ENCODE data around the gene NLGN2.

DNA sequence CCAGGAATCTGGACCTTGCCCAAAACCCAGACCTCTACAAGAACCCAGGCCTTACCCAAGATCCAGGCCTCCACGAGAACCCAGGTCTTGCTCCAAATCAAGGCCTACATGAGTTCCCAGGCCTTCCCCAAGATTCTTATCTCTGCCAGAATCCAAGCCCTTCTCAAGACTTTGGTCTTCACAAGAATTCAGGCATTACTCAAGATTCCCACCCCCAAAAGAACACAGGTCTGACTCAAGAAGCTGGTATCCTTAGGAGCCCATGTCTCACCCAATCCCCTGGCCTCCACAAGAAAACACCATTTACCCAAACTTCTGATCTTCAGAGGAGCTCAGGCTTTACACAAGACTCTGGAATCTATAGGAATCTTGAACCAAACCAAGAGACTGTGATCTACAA is 23.6 kb downstream of the NLGN2 start:
- no peak for TF ChIP-seq POLR2A (IDR thresholded peaks at IDR 0.05)
- TF ChIP-seq, protein P1, sequence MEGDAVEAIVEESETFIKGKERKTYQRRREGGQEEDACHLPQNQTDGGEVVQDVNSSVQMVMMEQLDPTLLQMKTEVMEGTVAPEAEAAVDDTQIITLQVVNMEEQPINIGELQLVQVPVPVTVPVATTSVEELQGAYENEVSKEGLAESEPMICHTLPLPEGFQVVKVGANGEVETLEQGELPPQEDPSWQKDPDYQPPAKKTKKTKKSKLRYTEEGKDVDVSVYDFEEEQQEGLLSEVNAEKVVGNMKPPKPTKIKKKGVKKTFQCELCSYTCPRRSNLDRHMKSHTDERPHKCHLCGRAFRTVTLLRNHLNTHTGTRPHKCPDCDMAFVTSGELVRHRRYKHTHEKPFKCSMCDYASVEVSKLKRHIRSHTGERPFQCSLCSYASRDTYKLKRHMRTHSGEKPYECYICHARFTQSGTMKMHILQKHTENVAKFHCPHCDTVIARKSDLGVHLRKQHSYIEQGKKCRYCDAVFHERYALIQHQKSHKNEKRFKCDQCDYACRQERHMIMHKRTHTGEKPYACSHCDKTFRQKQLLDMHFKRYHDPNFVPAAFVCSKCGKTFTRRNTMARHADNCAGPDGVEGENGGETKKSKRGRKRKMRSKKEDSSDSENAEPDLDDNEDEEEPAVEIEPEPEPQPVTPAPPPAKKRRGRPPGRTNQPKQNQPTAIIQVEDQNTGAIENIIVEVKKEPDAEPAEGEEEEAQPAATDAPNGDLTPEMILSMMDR (IDR thresholded peaks at IDR 0.05) = no peak
